ENCODE results near the gene TMEM132E.

GRCh38 chr17:34675605-34676004 lies 96.2 kb downstream of the TMEM132E start:
- TF ChIP-seq CTCF (IDR thresholded peaks at IDR 0.05; ENCODE audit: low read depth, low read length) (no peak), EZH2phosphoT487 (IDR thresholded peaks at IDR 0.05; ENCODE audit: low read depth) (no peak)

Measured in OCI-LY3 (cell line).